Measurements from ENCODE around the gene GEMIN7. TPM values are rescaled to one million over a fixed set of nuclear protein-coding genes. Genes with fewer than 3 reads are reported as not detected.

The GEMIN7 gene
- total and polyA plus RNA-seq, 2 of the 13 experiments (the other 11 are each of a cell fraction or from before 2014, with no cell fraction given) = 24.1 to 30.6 TPM

GRCh38 chr19:45038931-45039893 is 39.8 kb upstream of the GEMIN7 start, which contains the start of gene CLASRP (continued):
- TF ChIP-seq THYN1 (CRISPR knock-in tag; IDR thresholded peaks at IDR 0.05; ENCODE audit: borderline replicate concordance, low read depth) (no peak), SPEN (CRISPR knock-in tag; IDR thresholded peaks at IDR 0.05; ENCODE audit: low read depth) (peak; percentile 89), ZNF251 (CRISPR knock-in tag; IDR thresholded peaks at IDR 0.05) (no peak), SKIL (CRISPR knock-in tag; IDR thresholded peaks at IDR 0.05; ENCODE audit: borderline replicate concordance) (no peak), TRIM24 (CRISPR knock-in tag; IDR thresholded peaks at IDR 0.05) (no peak), ZNF768 (CRISPR knock-in tag; IDR thresholded peaks at IDR 0.05) (peak; percentile 62; the same call in 1 of the 2 replicates), ZNF7 (CRISPR knock-in tag; IDR thresholded peaks at IDR 0.05) (no peak), ZSCAN9 (CRISPR knock-in tag; IDR thresholded peaks at IDR 0.05; ENCODE audit: borderline replicate concordance) (no peak), ZBTB20 (CRISPR knock-in tag; IDR thresholded peaks at IDR 0.05; ENCODE audit: borderline replicate concordance, low read depth) (no peak), FLYWCH1 (CRISPR knock-in tag; IDR thresholded peaks at IDR 0.05) (0 out of 2 replicates have a peak, but pooled peaks have one; percentile 61), ZSCAN20 (CRISPR knock-in tag; IDR thresholded peaks at IDR 0.05; ENCODE audit: borderline replicate concordance) (peak; percentile 63; the same call in 1 of the 2 replicates), TOE1 (CRISPR knock-in tag; IDR thresholded peaks at IDR 0.05) (no peak), RAD51 (IDR thresholded peaks at IDR 0.05; ENCODE audit: borderline replicate concordance) (no peak), ZBTB39 (CRISPR knock-in tag; IDR thresholded peaks at IDR 0.05) (no peak), ZNF646 (CRISPR knock-in tag; IDR thresholded peaks at IDR 0.05) (no peak), PRPF4 (IDR thresholded peaks at IDR 0.05; ENCODE audit: low read depth, low read length, poor library complexity, severe bottlenecking) (no peak)
- TF ChIP-seq, protein P1, sequence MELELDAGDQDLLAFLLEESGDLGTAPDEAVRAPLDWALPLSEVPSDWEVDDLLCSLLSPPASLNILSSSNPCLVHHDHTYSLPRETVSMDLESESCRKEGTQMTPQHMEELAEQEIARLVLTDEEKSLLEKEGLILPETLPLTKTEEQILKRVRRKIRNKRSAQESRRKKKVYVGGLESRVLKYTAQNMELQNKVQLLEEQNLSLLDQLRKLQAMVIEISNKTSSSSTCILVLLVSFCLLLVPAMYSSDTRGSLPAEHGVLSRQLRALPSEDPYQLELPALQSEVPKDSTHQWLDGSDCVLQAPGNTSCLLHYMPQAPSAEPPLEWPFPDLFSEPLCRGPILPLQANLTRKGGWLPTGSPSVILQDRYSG (CRISPR knock-in tag; IDR thresholded peaks at IDR 0.05) = no peak
